Stimulated activated CD8-positive, alpha-beta memory T cell treated with anti-CD3 and anti-CD28 coated beads, Interleukin-15, amount 100 ng/mL, for 1 hour (primary cell): Measurements from ENCODE around the gene INSRR.

Experiments
- DNase-seq: peaks from one replicate; pipeline ENCODE4 v3.0.0-alpha.2; 2020; ENCODE audit warnings: low read depth

The INSRR gene

GRCh38 chr1:156804572-156805243, 54.2 kb downstream of the INSRR start:
- DNase-seq = no peak

- no peak for DNase-seq
Observed at GRCh38 chr1:156804026-156804425, 54.9 kb downstream of the INSRR start.

- DNase-seq = no peak
Observed at GRCh38 chr1:156803086-156803851, 55.6 kb downstream of the INSRR start.

GRCh38 chr1:156802421-156802935, 56.4 kb downstream of the INSRR start:
- DNase-seq = no peak

- DNase-seq = no peak
Observed at GRCh38 chr1:156801409-156802121, 57.4 kb downstream of the INSRR start.

GRCh38 chr1:156797212-156797871, 61.6 kb downstream of the INSRR start:
- DNase-seq = no peak

GRCh38 chr1:156796340-156797097, 62.4 kb downstream of the INSRR start:
- no peak for DNase-seq

GRCh38 chr1:156795787-156796186, 63.1 kb downstream of the INSRR start:
- DNase-seq = no peak

GRCh38 chr1:156795374-156795733, 63.6 kb downstream of the INSRR start:
- DNase-seq = no peak

GRCh38 chr1:156794506-156795373, 64.2 kb downstream of the INSRR start:
- no peak for DNase-seq
